ENCODE data around the gene CD79A. TPM values are rescaled to one million over a fixed set of nuclear protein-coding genes. Genes with fewer than 3 reads are reported as not detected.

The CD79A gene
- total RNA-seq, 1 experiment from 2014 or later, result not detected

DNA sequence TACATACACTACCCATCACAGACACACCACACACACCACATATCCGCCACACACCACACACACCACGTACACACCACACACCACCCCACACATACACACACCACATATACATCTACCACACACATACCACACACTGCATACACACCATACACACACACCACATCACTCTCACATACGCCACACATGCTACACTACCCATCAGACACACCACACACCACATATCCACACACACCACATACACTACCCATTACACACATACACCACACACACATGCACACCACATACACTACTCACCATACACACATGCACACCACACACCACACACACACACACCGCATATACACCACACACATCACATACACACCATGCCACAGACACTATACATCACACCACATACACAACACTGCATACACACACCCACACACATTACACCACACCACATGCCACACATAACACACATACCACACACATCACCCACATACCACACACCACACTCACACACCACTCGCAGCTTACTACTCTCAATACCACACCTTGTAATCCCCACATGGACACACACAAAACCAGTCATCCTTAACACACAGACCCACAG lies 41.7 kb downstream of the CD79A start:
- no peak for DNase-seq (ENCODE audit: low spot score)

DNA sequence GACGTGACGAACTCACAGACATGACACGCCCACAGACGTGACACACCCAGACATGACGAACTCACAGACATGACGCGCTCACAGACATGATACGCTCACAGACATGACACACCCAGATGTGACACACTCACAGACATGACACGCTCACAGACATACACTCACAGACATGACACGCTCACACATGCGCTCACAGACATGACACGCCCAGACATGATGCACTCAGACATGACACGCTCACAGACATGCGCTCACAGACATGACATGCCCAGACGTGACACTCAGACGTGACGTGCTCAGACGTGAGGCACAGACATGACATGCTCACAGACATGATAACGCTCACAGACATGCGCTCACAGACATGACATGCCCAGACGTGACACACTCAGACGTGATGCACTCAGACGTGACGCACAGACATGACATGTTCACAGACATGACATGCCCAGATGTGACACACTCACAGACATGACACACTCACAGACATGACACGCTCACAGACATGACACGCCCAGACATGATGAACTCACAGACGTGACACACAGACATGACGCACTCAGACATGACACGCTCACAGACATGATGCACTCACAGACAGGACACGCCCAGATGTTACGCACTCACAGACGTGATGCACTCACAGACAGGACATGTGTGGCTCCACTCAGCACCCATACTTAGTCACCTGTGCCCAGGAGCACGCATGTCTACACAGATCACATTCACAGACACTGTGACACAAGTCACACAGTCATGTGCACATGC lies 43.1 kb downstream of the CD79A start:
- DNase-seq (ENCODE audit: low spot score), result no peak

- no peak for DNase-seq (ENCODE audit: low spot score)
Measured at GRCh38 chr19:41920882-41921576, 44.0 kb downstream of the CD79A start.

- no peak for DNase-seq (ENCODE audit: low spot score)
Measured at GRCh38 chr19:41921577-41922576, 44.8 kb downstream of the CD79A start.

DNA sequence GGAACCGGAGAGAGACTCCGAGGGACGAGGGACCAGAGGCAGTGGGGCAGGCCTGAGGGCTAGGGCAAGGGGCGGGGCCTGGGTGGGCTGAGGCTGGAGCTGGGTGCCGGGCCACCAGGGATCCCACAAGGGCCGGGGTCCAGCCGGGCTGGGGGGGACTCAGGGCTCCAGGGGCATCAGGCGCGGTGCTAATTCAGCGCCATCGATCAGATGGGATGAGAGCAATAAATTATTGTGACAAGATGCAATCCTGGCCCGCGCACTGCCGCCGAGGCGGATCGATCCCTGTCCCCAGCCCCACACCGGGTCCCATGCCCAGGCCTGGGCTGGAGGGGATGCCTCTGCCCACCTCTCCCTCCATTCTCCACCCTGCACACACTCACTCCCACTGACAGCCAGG lies 45.5 kb downstream of the CD79A start:
- no peak for DNase-seq (ENCODE audit: low spot score)

GRCh38 chr19:41923045-41923788 lies 46.1 kb downstream of the CD79A start:
- DNase-seq (ENCODE audit: low spot score), result no peak

DNA sequence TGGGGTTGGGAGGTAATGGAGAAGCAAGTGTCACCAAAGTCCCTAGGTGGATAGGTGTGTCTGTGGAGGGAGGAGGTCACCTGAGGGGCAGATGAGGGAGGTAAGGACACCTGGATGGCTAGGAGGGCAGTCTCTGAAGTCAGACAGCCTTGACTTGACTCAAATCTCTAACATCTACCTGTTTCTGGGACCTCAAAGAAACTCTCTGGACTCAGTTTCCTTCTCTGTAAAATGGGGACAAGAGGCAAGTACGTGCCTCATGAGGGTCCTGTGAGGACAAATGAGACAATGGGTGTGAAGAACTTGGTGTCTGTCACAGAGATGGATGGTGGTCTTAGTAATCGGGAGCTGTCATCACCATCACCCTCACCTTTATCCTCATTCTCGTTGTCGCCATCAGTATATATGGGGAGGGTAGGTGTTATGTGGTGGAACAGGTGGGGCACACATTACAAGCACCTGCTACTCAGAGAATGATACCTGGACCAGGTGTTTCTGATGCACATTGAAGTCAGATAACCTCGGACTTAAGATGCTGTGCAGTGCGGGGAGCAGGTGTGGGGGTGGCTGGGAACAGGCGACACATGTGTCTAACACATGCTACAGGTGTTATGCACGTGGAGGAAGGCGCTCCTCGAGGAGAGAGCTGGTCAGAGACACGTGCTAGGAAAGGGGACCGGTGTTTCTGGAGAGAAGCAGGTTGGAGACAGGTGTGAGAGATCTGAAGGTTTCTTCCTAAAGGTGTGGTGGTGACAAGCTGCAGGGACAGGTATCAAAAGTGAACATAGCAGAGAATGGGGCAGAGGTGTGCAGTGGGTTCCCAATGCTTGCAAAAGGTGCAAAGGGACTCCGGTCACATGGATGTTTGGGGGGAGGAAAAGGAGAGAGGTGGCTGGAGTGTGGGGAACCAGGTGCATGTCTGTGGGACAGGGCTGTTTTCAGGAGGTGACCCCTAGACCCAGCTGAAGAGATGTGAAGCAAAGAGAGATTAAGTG lies 47.4 kb downstream of the CD79A start:
- no peak for DNase-seq (ENCODE audit: low spot score)

- no peak for DNase-seq (ENCODE audit: low spot score)
Measured at GRCh38 chr19:41925208-41926003, 48.3 kb downstream of the CD79A start.

GRCh38 chr19:41926028-41926762 lies 49.1 kb downstream of the CD79A start:
- DNase-seq (ENCODE audit: low spot score), result no peak

DNA sequence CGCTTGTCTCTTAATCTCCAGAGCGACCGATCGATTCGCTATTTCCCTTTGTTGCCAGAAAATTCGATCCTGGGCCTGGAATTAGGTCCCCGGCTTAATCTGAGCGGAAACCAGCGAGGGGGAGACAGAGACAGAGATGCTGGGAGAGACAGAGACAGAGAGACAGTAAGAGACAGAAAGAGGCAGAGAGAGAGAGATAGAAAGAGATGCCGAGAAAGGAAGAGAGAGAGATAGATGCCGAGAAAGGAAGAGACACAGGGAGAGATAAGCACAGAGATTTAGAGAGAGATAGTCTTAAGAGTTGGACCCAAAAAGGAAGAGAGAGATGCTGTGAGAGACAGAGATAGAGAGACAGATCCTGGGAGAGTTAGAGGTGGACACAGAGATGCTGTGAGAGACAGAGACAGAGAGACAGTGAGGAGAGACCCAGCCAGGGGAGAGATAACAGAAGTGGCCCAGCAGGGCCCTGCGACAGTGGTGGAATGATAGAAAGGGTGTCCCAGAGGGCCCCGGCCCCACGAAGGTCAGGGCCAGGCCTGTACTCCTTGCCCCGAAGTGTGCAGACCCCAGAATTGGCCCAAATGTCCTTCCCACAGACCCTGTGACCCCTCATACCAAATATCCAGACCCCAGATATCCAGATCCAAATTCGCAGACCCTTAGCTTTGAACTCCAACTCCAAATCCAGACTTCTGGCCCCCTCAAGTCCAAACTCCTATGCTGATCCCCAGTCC lies 49.9 kb downstream of the CD79A start:
- DNase-seq (ENCODE audit: low spot score), result no peak

DNA sequence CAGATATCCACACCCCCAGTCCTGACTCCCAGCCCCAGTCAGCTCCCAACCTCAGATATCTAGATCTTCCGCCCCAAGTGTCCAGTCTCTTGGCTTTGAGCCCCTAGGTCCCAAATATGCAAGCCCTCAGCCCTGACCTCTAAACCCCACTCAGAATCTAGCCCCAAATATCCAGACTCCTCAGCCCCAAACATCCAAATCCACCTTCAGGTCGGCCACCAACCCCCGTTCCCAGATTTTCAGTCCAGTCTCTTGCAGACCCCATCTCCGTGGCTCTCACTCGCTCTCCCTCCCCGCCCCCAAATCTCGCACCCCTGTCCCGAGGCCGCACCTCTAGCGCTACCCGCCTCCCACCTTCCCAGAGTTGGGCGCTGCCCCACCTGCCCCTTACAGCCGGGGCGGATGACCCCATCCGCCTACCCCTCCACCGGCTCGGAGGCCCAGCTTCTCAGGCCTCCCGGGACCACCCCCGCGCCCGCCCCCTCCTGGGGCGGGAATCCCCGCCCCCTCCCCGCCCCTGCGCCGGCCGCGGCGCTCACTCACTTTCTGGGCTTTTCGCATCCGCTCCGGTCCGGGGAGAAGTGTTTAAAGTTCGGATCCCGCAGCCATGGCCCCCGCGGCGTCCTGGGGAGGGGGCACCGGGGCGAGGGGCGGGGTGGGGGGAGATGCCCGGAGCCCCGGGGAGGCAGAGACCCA lies 50.6 kb downstream of the CD79A start:
- no peak for DNase-seq (ENCODE audit: low spot score)

DNA sequence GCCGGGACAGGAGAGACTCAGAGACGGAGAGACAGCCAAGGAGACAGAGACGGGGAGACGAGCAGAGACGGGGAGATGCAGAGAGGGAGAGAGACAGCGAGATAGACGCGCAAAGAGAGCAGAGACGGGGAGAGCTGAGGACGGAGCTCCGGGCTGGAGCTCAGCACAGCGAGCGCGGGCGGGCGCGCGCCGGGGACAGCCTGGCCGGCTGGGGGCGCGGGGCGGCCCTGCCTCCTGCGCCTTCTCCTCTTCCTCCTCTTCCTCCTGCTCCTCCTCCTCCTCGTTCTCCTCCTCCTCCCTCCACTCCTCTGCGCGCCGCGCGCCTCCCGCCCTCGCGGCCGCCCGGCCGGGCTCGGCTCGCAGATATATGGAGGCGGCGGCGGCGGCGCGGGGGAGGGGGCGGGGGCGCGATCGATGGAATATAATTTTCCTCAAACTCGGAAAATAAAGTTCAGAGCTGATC lies 51.2 kb downstream of the CD79A start, which contains the start of gene ERFL:
Gene ERFL, minus strand, starts transcription at position 229 of the 463 bp plus-strand sequence. CDS start 15,530 bp downstream, outside the sequence.
- DNase-seq (ENCODE audit: low spot score), result no peak

DNA sequence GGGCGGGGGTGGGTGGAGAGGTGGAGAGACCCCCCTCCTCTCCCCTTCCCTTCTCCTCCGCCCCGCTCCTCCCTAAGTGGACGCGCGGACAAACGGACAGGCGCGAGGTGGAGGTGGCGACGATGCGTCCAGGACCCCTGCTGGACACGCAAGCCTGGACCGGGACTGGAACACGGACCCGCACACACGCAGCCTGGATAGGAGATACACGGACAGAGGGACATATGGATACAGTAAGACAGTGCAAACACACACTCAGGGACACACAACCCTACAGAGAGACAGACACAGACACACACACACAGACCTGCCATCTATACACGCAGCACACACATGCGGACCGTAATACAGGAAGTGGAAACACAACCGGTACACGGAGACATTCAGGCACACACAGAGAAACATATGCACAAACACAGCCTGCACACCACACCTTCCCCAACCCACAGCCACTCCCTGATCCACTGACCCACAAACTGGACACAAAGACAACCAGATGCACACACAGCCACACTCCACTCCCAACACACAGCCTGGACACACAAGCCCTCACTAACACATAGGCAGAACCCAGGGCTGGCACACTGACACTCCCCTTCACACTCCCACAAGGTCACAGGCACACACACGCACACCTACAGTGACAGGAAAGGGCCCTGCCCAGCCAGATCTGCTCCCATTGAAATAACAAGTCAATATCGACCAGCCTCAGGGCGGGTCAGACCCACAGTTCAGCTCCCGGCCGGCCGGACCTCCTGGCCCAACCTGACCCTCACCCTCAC lies 51.9 kb downstream of the CD79A start:
- no peak for DNase-seq (ENCODE audit: low spot score)

DNA sequence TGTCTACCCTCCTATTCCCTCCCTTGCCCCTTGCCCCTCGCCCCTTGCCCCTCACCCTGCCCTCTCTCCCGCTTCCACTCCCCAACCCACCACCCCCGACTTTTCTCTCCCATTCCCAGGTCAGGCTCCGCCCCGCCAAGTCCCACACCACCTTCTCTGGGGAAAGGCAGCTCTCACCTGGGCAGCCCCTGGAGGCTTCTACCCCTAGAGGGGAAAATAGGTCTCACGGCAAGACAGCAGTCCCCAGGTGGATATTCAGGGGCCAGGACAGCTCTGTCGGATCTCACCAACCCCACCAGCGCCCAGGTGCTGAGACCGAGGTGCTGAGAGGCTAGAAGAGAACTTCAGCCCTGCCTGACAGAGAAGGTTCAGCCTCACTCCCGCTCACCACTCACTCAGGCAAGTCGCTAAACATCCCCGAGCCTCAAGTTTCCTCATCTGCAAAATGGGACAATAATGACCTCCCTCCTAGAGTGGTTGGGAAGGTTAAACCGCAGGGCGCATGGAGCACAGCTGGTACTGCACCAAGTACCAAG lies 52.5 kb downstream of the CD79A start:
- DNase-seq (ENCODE audit: low spot score), result no peak

DNA sequence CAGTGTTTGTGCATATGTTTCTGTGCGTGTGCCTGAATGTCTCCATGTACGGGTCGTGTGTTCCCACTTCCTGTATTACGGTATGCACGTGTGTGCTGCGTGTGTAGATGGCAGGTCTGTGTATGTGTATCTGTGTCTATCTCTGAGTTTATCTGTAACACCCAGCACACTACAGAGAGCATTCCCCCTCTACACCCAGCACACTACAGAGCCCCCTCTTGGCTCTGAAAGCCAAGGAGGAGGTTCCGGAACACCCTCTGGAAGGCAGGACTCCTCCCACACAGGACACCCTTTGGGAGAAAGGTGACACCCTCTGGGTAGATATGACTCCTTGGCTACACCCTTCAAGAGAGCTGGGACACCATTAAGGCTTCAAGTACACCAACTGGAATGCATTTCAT lies 53.2 kb downstream of the CD79A start:
- DNase-seq (ENCODE audit: low spot score), result no peak
